SJSA1 (cell line): Measurements from ENCODE around the gene TAOK1. TPM values are rescaled to one million over a fixed set of nuclear protein-coding genes. Genes with fewer than 3 reads are reported as not detected.

ENCODE experiments used
- DNase-seq, 2 experiments: peaks; one replicate each; pipeline ENCODE4 v3.0.0-alpha.2; 2015 to 2020; ENCODE audit warnings: low spot score in 2 of 2, low read depth in 1 of 2
- H3K27ac ChIP-seq: fragments of 250-450 bp; sonication (Bioruptor Pico); 2 replicates; pipeline ENCODE4 v1.5.1; 2020; ENCODE audit warnings: mild to moderate bottlenecking, moderate library complexity
- H3K27me3 ChIP-seq: fragments of 250-450 bp; sonication (Bioruptor Pico); replicated peaks from 2 replicates; pipeline ENCODE4 v1.5.1; 2020; ENCODE audit warnings: mild to moderate bottlenecking, moderate library complexity
- H3K36me3 ChIP-seq: fragments of 250-450 bp; sonication (Bioruptor Pico); 2 replicates; pipeline ENCODE4 v1.5.1; 2020; ENCODE audit warnings: mild to moderate bottlenecking
- H3K4me1 ChIP-seq: fragments of 250-450 bp; sonication (Bioruptor Pico); replicated peaks from 2 replicates; pipeline ENCODE4 v1.6.1; 2021; ENCODE audit warnings: mild to moderate bottlenecking
- H3K4me3 ChIP-seq: fragments of 250-450 bp; sonication (Bioruptor Pico); 2 replicates; pipeline ENCODE4 v1.5.1; 2020; ENCODE audit warnings: mild to moderate bottlenecking
- H3K9me3 ChIP-seq: fragments of 250-450 bp; sonication (Bioruptor Pico); replicated peaks from 2 replicates; pipeline ENCODE4 v1.5.1; 2020; ENCODE audit warnings: mild to moderate bottlenecking
- total RNA-seq: library from RNA; depleted of rRNA; stranded (reverse); fragments of >200 nt; shearing (Covaris generic); gene quantifications from 2 replicates; pipeline ENCODE4 v1.2.3, GENCODE V29; 2014

The TAOK1 gene
- total RNA-seq, 1 experiment from 2014 or later = 38.4 TPM

- Histone ChIP-seq H3K9me3 (no peaks in the 10 kb centered on the region), H3K27ac (no peak overlapping the region), H3K36me3 (no peaks in the 10 kb centered on the region), H3K4me1 (peaks cover 12% of the 10 kb centered on the region), H3K27me3 (no peaks in the 10 kb centered on the region), H3K4me3 (no peak overlapping the region)
- no peak for DNase-seq
These were observed 30.4 kb upstream of the TAOK1 start for GRCh38 chr17:29359777-29360176.

- H3K9me3 ChIP-seq = no peaks in the 10 kb centered on the region
These were observed 26.4 kb upstream of the TAOK1 start for GRCh38 chr17:29363716-29364115.

GRCh38 chr17:29364691-29365090 lies 25.5 kb upstream of the TAOK1 start:
- H3K9me3 ChIP-seq = no peaks in the 10 kb centered on the region
- no peak overlapping the region for H3K27ac ChIP-seq
- H3K4me1 ChIP-seq = no peaks in the 10 kb centered on the region
- no peak for DNase-seq
- H3K4me3 ChIP-seq = no peak overlapping the region
- no peaks in the 10 kb centered on the region for H3K27me3 ChIP-seq
- H3K36me3 ChIP-seq = no peaks in the 10 kb centered on the region

More at GRCh38 chr17:29363716-29364115, 26.4 kb upstream of the TAOK1 start:
- no peaks in the 10 kb centered on the region for H3K36me3 ChIP-seq
- H3K27ac ChIP-seq = no peak overlapping the region
- no peaks in the 10 kb centered on the region for H3K27me3 ChIP-seq
- H3K4me1 ChIP-seq = peaks cover 2% of the 10 kb centered on the region
- DNase-seq = no peak
- H3K4me3 ChIP-seq = no peak overlapping the region

GRCh38 chr17:29368161-29368560 lies 22.0 kb upstream of the TAOK1 start:
- Histone ChIP-seq H3K27me3 (no peaks in the 10 kb centered on the region), H3K4me1 (no peaks in the 10 kb centered on the region), H3K9me3 (no peaks in the 10 kb centered on the region), H3K4me3 (no peak overlapping the region), H3K27ac (no peak overlapping the region), H3K36me3 (no peaks in the 10 kb centered on the region)
- no peak for DNase-seq

- DNase-seq = no peak
- Histone ChIP-seq H3K27ac (no peak overlapping the region), H3K4me3 (no peak overlapping the region), H3K36me3 (no peaks in the 10 kb centered on the region), H3K9me3 (no peaks in the 10 kb centered on the region), H3K27me3 (no peaks in the 10 kb centered on the region), H3K4me1 (no peaks in the 10 kb centered on the region)
These were observed 21.2 kb upstream of the TAOK1 start for GRCh38 chr17:29368926-29369325.

GRCh38 chr17:29369831-29370735 lies 20.1 kb upstream of the TAOK1 start:
- no peak overlapping the region for H3K4me3 ChIP-seq
- no peak overlapping the region for H3K27ac ChIP-seq
- DNase-seq = peak; percentile 57 to 88
- no peaks in the 10 kb centered on the region for H3K27me3 ChIP-seq
- no peaks in the 10 kb centered on the region for H3K9me3 ChIP-seq
- no peaks in the 10 kb centered on the region for H3K36me3 ChIP-seq
- H3K4me1 ChIP-seq = peaks cover 5% of the 10 kb centered on the region; the same call in 1 of the 2 replicates

GRCh38 chr17:29376667-29377270 lies 13.4 kb upstream of the TAOK1 start:
- H3K4me3 ChIP-seq = no peak overlapping the region
- H3K27ac ChIP-seq = no peak overlapping the region
- H3K36me3 ChIP-seq = no peaks in the 10 kb centered on the region
- no peaks in the 10 kb centered on the region for H3K9me3 ChIP-seq
- DNase-seq = peak; percentile 21 to 55
- H3K4me1 ChIP-seq = peaks cover 5% of the 10 kb centered on the region; the same call in 1 of the 2 replicates
- no peaks in the 10 kb centered on the region for H3K27me3 ChIP-seq

- H3K4me1 ChIP-seq = peaks cover 5% of the 10 kb centered on the region; the same call in 1 of the 2 replicates
- H3K9me3 ChIP-seq = no peaks in the 10 kb centered on the region
- no peaks in the 10 kb centered on the region for H3K36me3 ChIP-seq
- no peaks in the 10 kb centered on the region for H3K27me3 ChIP-seq
- no peak for DNase-seq
- H3K4me3 ChIP-seq = no peak overlapping the region
- no peak overlapping the region for H3K27ac ChIP-seq
These were observed 11.7 kb upstream of the TAOK1 start for GRCh38 chr17:29378500-29378899.

GRCh38 chr17:29379084-29379991 lies 10.8 kb upstream of the TAOK1 start:
- Histone ChIP-seq H3K9me3 (no peaks in the 10 kb centered on the region), H3K27ac (no peak overlapping the region), H3K27me3 (no peaks in the 10 kb centered on the region), H3K36me3 (no peaks in the 10 kb centered on the region), H3K4me1 (peaks cover 5% of the 10 kb centered on the region; the same call in 1 of the 2 replicates), H3K4me3 (no peak overlapping the region)
- DNase-seq = no peak

- no peak for DNase-seq
- Histone ChIP-seq H3K36me3 (no peaks in the 10 kb centered on the region), H3K9me3 (no peaks in the 10 kb centered on the region), H3K27ac (no peak overlapping the region), H3K4me3 (no peak overlapping the region), H3K27me3 (no peaks in the 10 kb centered on the region), H3K4me1 (no peaks in the 10 kb centered on the region)
These were observed 6.5 kb upstream of the TAOK1 start for GRCh38 chr17:29383686-29384085.

- no peak for DNase-seq
- Histone ChIP-seq H3K27ac (no peak overlapping the region), H3K4me1 (no peaks in the 10 kb centered on the region), H3K27me3 (no peaks in the 10 kb centered on the region), H3K4me3 (no peak overlapping the region), H3K36me3 (no peaks in the 10 kb centered on the region), H3K9me3 (no peaks in the 10 kb centered on the region)
These were observed 5.3 kb upstream of the TAOK1 start for GRCh38 chr17:29384901-29385300.

GRCh38 chr17:29386760-29387159 lies 3.4 kb upstream of the TAOK1 start:
- Histone ChIP-seq H3K27ac (no peak overlapping the region), H3K36me3 (no peaks in the 10 kb centered on the region; the same call in 1 of the 2 replicates), H3K4me1 (no peaks in the 10 kb centered on the region), H3K27me3 (no peaks in the 10 kb centered on the region), H3K9me3 (no peaks in the 10 kb centered on the region), H3K4me3 (no peak overlapping the region)
- no peak for DNase-seq

- no peak for DNase-seq
- H3K36me3 ChIP-seq = no peaks in the 10 kb centered on the region; the same call in 1 of the 2 replicates
- H3K4me1 ChIP-seq = no peaks in the 10 kb centered on the region
- no peaks in the 10 kb centered on the region for H3K9me3 ChIP-seq
- no peak overlapping the region for H3K27ac ChIP-seq
- H3K4me3 ChIP-seq = no peak overlapping the region
- no peaks in the 10 kb centered on the region for H3K27me3 ChIP-seq
These were observed 1.2 kb upstream of the TAOK1 start for GRCh38 chr17:29388937-29389336.
